Heart left ventricle (tissue), 11 donors: ENCODE results near the gene LNX1. TPM values are rescaled to one million over a fixed set of nuclear protein-coding genes. Genes with fewer than 3 reads are reported as not detected.

ENCODE experiments used
- polyA plus RNA-seq, 2 donors: library from polyadenylated mRNA; stranded (reverse); fragments of 200-250 nt; gene quantifications; one replicate each; pipeline ENCODE4 v1.2.3, GENCODE V29; 2013
- total RNA-seq, 9 donors: library from RNA; depleted of rRNA in 2 of 9; stranded (reverse); fragments of >200 nt in 2 of 9; fragmentation: NEBNext Ultra II Directional in 3 of 9; extraction: Animal tissue kit (Norgen Biotek cat#: 25700) in 3 of 9; gene quantifications; one replicate each; pipeline versions ENCODE4 v1.1.0 to v1.2.4, GENCODE V29; 2016 to 2023
- donor health status: ischemic (EF 13 %, LVEDD 7.1; RV severe dilation, severe dysfunction).
- donor health status: healthy with polysubstance abuse.
- donor health status: DM: no; HTN: yes; CAD: no.
- donor health status: DM: no; HTN: no; CAD: no.
- donor health status: ischemic (EF 25% LVEDD 5.7; RV mildly dilated, moderate dysfunction).
- donor health status: healthy.
- donor health status: DM: yes; HTN: yes; CAD: no.
- donor health status: PGD.
- donor health status: nonischemic (EF 23%, LVEDD 6.1; RV moderate dilation, normal function).

The LNX1 gene
- total and polyA plus RNA-seq, 11 donors: 3.4 to 15.7 (median 6.7) TPM

Other genes with a start within 250 kb of the LNX1 start
- gene SCFD2, start 225.4 kb downstream of the LNX1 start, total RNA-seq: 10 to 100 TPM in 5 of 9 donors, 1 to 10 TPM in 4; 6.5 to 14.0 (median 10.8) TPM
- 1 to 10 TPM; 3.7 to 9.4 TPM for gene SCFD2, start 225.4 kb downstream of the LNX1 start, polyA plus RNA-seq
- gene FIP1L1, start 213.8 kb downstream of the LNX1 start, total RNA-seq: 10 to 100 TPM; 23.5 to 46.2 (median 32.8) TPM
- 10 to 100 TPM; 23.8 to 34.1 TPM for gene FIP1L1, start 213.8 kb downstream of the LNX1 start, polyA plus RNA-seq